Effector memory CD8-positive, alpha-beta T cell (primary cell): ENCODE data around the gene CRLF3.

Source experiments
- ATAC-seq: fragments of 150-1000 bp; cut with Tn5 transposase; replicated peaks from 2 replicates; pipeline ENCODE4 v1.10.0; 2021; ENCODE audit warnings: mild to moderate bottlenecking, moderate library complexity
- DNase-seq, 3 experiments: peaks; one replicate each; pipeline ENCODE4 v3.0.0; 2021
- H3K27ac Mint-ChIP-seq, 2 donors: one replicate each; pipeline ENCODE4 v1.8.0; 2022; ENCODE audit warnings: mild to moderate bottlenecking in 2 of 2, mixed read lengths in 2 of 2, moderate library complexity in 2 of 2
- H3K27me3 Mint-ChIP-seq, 2 donors: one replicate each; pipeline ENCODE4 v1.8.0; 2022; ENCODE audit warnings: mixed read lengths in 2 of 2
- H3K36me3 Mint-ChIP-seq: one replicate; pipeline ENCODE4 v1.8.0; 2022; ENCODE audit warnings: mild to moderate bottlenecking, moderate library complexity, mixed read lengths; ENCODE audit not compliant: insufficient read depth
- H3K4me1 Mint-ChIP-seq, 2 donors: one replicate each; pipeline ENCODE4 v1.8.0; 2022; ENCODE audit warnings: low read depth in 2 of 2, mixed read lengths in 2 of 2
- H3K4me3 Mint-ChIP-seq, 2 donors: one replicate each; pipeline ENCODE4 v1.8.0; 2022; ENCODE audit warnings: mild to moderate bottlenecking in 2 of 2, mixed read lengths in 2 of 2, moderate library complexity in 2 of 2
- H3K9me3 Mint-ChIP-seq, 2 donors: one replicate each; pipeline ENCODE4 v1.8.0; 2022; ENCODE audit warnings: mixed read lengths in 2 of 2
- total RNA-seq, 9 experiments: gene quantifications; one replicate each; lab custom pipeline; 2026; lab: John Stamatoyannopoulos, UW

Gene CRLF3, protein sequence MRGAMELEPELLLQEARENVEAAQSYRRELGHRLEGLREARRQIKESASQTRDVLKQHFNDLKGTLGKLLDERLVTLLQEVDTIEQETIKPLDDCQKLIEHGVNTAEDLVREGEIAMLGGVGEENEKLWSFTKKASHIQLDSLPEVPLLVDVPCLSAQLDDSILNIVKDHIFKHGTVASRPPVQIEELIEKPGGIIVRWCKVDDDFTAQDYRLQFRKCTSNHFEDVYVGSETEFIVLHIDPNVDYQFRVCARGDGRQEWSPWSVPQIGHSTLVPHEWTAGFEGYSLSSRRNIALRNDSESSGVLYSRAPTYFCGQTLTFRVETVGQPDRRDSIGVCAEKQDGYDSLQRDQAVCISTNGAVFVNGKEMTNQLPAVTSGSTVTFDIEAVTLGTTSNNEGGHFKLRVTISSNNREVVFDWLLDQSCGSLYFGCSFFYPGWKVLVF
- 64.5 to 142 (median 95.9) reads per million in 9 experiments for total RNA-seq

GRCh38 chr17:30824356-30825145 is at the start of gene CRLF3:
TSS of gene CRLF3 (minus strand) at chr17:30824692. CDS start at chr17:30824651, 41 bp downstream.
- Mint-ChIP-seq H3K27me3 (no peaks in the 10 kb centered on the region), H3K4me1 (peaks cover 27 to 40% of the 10 kb centered on the region in 2 donors), H3K4me3 (peak within 1 kb of the TSS; percentile 78 to 96), H3K27ac (peak within 1 kb of the TSS; percentile 72 to 90), H3K9me3 (no peaks in the 10 kb centered on the region), H3K36me3 (peaks cover 12% of the 10 kb centered on the region)
- ATAC-seq: peak; percentile 95
- DNase-seq: peak; percentile 82 to 90 (median 84)

DNA sequence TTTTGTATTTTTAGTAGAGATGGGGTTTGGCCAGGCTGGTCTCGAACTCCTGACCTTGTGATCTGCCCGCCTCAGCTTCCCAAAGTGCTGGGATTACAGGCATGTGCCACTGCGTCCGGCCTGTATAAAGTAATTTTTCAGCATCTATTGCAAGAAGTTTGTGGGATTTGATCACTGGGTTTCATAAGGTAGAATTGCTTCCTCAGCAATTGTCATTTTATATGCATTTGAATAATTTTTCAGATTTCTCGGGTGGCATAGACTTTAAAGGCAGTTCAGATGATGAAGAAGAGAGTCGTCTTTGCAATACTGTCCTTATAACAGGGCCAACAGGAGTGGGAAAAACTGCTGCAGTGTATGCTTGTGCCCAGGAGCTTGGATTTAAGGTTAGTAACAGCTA is 44.5 kb upstream of the CRLF3 start:
- H3K36me3 Mint-ChIP-seq: peaks cover 7% of the 10 kb centered on the region
- no peaks in the 10 kb centered on the region for H3K27me3 Mint-ChIP-seq
- no peak for DNase-seq
- no peaks in the 10 kb centered on the region for H3K4me1 Mint-ChIP-seq
- peak overlapping the region in 1 of 2 donors; percentile 38 for H3K27ac Mint-ChIP-seq
- no peaks in the 10 kb centered on the region for H3K9me3 Mint-ChIP-seq
- ATAC-seq: no peak
- no peak overlapping the region for H3K4me3 Mint-ChIP-seq

GRCh38 chr17:30864636-30865035 is 40.1 kb upstream of the CRLF3 start:
- no peak for ATAC-seq
- DNase-seq: no peak
- Mint-ChIP-seq H3K27me3 (no peaks in the 10 kb centered on the region), H3K36me3 (peaks cover 15% of the 10 kb centered on the region), H3K9me3 (no peaks in the 10 kb centered on the region), H3K4me3 (no peak overlapping the region), H3K27ac (no peak overlapping the region), H3K4me1 (no peaks in the 10 kb centered on the region)

DNA sequence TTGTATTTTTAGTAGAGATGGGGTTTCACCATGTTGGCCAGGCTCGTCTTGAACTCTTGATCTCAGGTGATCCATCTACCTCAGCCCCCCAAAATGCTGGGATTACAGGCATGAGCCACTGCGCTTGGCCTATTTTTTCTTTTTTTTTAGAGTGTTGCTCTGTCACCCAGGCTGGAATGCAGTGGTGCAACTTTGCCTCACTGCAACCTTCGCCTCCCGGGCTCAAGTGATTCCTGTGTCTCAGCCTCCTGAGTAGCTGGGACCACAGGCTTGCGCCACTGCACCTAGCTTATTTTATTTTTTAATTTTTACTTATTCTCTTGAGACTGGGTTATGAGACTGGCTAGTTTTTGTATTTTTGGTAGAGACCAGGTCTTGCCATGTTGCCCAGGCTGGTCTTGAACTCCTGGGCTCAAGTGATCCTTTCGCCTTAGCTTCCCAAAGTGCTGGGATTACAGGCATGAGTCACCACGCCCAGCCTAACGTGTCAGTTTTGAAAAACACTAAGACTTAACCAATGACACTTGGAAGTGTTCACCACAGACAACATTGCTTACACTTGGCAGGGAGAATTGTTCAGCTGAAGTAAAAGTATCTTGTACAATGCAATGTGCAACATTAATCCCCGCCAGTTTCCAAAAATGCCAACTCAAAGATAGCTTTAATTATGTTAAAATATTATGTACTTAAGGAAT is 34.2 kb upstream of the CRLF3 start:
- DNase-seq (no peak), ATAC-seq (no peak)
- Mint-ChIP-seq H3K4me3 (no peak overlapping the region), H3K27me3 (no peaks in the 10 kb centered on the region), H3K4me1 (no peaks in the 10 kb centered on the region), H3K27ac (no peak overlapping the region), H3K9me3 (no peaks in the 10 kb centered on the region), H3K36me3 (peaks cover 19% of the 10 kb centered on the region)

DNA sequence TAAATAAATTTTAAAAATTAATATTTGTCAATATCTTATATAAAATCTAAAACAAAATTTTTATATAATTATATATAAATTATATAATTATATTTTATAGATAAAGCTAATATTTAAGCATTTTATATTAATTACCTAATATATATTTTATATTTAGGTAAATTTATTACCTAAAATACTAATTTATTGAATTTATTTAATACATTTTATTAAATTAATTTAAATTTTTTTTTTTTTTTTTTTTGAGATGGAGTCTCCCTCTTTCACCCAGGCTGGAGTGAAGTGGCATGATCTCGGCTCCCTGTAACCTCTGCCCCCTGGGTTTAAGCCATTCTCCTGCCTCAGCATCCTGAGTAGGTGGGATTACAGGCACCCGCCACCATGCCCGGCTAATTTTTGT is 29.7 kb upstream of the CRLF3 start:
- Mint-ChIP-seq H3K4me1 (no peaks in the 10 kb centered on the region), H3K9me3 (no peaks in the 10 kb centered on the region), H3K4me3 (no peak overlapping the region), H3K27ac (no peak overlapping the region), H3K27me3 (no peaks in the 10 kb centered on the region), H3K36me3 (peaks cover 7% of the 10 kb centered on the region)
- DNase-seq: no peak
- no peak for ATAC-seq

GRCh38 chr17:30848021-30848420 is 23.5 kb upstream of the CRLF3 start:
- Mint-ChIP-seq H3K36me3 (peaks cover 4% of the 10 kb centered on the region), H3K4me1 (no peaks in the 10 kb centered on the region), H3K27ac (peak overlapping the region in 1 of 2 donors; percentile 10), H3K9me3 (no peaks in the 10 kb centered on the region), H3K27me3 (no peaks in the 10 kb centered on the region), H3K4me3 (no peak overlapping the region)
- no peak for DNase-seq
- ATAC-seq: no peak

DNA sequence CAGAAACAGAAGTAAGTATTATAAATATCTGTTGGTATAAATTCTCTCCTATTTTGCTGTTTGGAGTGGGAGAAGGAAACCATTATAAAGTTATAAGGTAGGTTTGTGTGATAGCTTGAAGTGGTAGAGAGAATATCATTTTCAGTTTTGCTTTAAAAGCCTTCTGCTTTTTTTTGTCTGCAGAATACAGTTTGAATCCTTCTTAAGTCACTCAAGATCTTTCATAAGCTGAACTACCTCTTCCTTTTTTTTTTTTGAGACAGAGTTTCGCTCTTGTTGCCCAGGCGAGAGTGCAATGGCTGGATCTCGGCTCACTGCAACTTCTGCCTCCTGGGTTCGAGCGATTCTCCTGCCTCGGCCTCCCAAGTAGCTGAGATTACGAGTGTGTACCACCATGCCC is 16.3 kb upstream of the CRLF3 start:
- DNase-seq (no peak), ATAC-seq (no peak)
- Mint-ChIP-seq H3K4me1 (no peaks in the 10 kb centered on the region), H3K4me3 (no peak overlapping the region), H3K27ac (no peak overlapping the region), H3K9me3 (no peaks in the 10 kb centered on the region), H3K27me3 (no peaks in the 10 kb centered on the region), H3K36me3 (no peaks in the 10 kb centered on the region)

DNA sequence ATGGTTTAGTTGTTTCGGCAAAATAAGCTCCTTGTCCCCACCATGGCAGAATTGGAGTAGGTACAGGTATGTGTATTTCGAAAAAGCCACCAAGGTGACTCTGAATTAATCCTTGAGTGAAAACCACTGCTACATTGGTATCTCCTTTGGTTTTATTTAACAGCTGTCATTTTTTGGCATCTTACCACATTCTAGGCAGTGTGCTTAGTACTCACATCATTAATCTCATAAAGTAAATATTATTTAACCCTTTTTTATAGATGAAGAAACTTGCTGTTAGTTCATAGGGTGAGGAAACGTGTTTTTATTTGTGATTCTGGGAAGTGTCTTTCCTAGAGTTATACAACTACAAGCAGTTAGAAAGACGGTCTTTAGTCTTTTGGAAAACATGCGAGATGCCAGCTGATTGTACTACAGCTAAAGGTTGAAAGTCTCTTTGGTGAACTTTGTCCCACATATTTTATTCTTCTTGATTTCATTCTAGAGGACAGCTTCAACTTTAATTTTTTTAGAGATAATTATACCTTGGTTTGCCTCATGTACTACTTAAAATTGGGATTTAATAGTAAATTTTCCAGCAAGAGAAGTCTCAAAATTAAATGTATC is 13.8 kb upstream of the CRLF3 start:
- no peaks in the 10 kb centered on the region for H3K9me3 Mint-ChIP-seq
- ATAC-seq (no peak), DNase-seq (no peak)
- H3K27me3 Mint-ChIP-seq: no peaks in the 10 kb centered on the region
- no peaks in the 10 kb centered on the region for H3K4me1 Mint-ChIP-seq
- no peak overlapping the region for H3K27ac Mint-ChIP-seq
- no peak overlapping the region for H3K4me3 Mint-ChIP-seq
- H3K36me3 Mint-ChIP-seq: no peaks in the 10 kb centered on the region

- no peaks in the 10 kb centered on the region for H3K9me3 Mint-ChIP-seq
- H3K36me3 Mint-ChIP-seq: peaks cover 12% of the 10 kb centered on the region
These were observed 8.1 kb upstream of the CRLF3 start for GRCh38 chr17:30832438-30833124.

DNA sequence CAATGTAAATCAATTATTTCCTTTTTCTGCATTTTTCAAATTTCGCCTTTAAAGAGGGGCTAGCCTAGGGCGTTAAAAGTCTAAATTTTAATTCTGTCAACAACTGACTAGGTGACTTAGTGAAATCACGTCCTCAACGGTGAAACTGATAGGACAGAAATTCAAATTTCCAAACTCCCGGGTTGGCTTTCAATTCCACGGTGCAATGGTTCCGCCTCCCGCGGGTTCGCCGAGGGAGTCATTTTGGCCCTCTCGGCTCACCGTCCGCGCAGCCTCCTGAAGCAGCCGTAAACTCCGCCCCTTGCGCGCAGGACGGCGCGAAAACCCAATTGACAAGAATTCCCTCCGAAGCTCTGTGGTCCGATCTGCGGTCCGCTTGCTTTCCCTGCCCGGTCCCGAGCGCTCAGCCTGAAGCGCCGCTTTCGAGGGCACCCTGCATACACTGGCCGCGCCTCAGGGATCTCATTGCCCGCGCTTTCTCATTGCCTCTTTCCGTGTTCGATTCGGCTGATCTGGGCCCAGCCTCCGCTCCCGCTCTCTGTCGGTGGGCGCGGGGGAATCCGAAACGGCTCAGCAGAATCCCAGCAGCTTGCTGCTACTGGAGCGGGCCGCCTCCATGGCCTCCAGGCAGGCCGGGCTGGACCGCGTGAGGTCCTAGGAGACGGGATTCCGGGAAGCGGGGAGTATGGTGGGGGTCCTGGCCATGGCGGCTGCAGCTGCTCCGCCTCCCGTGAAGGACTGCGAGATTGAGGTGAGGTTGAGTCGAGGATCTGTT is 7.4 kb upstream of the CRLF3 start, which contains the start of gene ATAD5:
TSS of gene ATAD5 (plus strand) at position 304 of the 775 bp plus-strand sequence. CDS start at position 686, 382 bp downstream.
- DNase-seq (peak; percentile 76 to 82 (median 79)), ATAC-seq (peak; percentile 97)
- Mint-ChIP-seq H3K27ac (peak within 1 kb of the TSS; percentile 90), H3K9me3 (no peaks in the 10 kb centered on the region), H3K4me3 (peak within 1 kb of the TSS; percentile 98), H3K4me1 (peaks cover 17 to 26% of the 10 kb centered on the region in 2 donors), H3K27me3 (no peaks in the 10 kb centered on the region), H3K36me3 (peaks cover 12% of the 10 kb centered on the region)

More at GRCh38 chr17:30832438-30833124, 8.1 kb upstream of the CRLF3 start:
- no peak for ATAC-seq
- H3K27ac Mint-ChIP-seq: peak overlapping the region; percentile 90
- DNase-seq: no peak
- H3K4me1 Mint-ChIP-seq: peaks cover 17 to 26% of the 10 kb centered on the region in 2 donors
- H3K27me3 Mint-ChIP-seq: no peaks in the 10 kb centered on the region
- H3K4me3 Mint-ChIP-seq: peak overlapping the region; percentile 98

DNA sequence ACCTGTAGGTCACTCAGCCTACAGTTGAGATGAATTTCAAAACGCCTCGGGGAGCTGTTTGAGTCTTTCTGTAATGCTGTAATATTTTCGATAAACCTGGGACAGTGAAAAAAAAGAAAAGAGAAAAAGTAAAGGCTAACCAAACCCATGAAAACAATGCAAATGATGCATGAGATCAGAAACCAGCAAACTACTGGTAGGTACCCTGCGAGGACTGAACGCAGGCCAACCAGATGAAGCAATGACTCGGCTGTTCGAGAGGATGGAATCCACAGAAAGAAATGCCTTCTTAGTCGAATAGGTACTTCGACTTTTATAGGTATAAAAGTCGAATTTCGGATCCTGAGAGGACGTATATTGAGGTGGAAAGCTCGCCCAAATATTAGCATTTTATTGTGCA is 6.8 kb upstream of the CRLF3 start:
- peaks cover 17 to 26% of the 10 kb centered on the region in 2 donors for H3K4me1 Mint-ChIP-seq
- DNase-seq (no peak), ATAC-seq (no peak)
- peaks cover 12% of the 10 kb centered on the region for H3K36me3 Mint-ChIP-seq
- no peaks in the 10 kb centered on the region for H3K27me3 Mint-ChIP-seq
- peak overlapping the region; percentile 98 for H3K4me3 Mint-ChIP-seq
- no peaks in the 10 kb centered on the region for H3K9me3 Mint-ChIP-seq
- peak overlapping the region; percentile 90 for H3K27ac Mint-ChIP-seq

- no peak for ATAC-seq
- no peaks in the 10 kb centered on the region for H3K9me3 Mint-ChIP-seq
- peaks cover 13% of the 10 kb centered on the region for H3K36me3 Mint-ChIP-seq
- no peak for DNase-seq
- H3K27me3 Mint-ChIP-seq: no peaks in the 10 kb centered on the region
- H3K27ac Mint-ChIP-seq: no peak overlapping the region
- peak overlapping the region in 1 of 2 donors; percentile 35 for H3K4me3 Mint-ChIP-seq
- peaks cover 20 to 32% of the 10 kb centered on the region in 2 donors for H3K4me1 Mint-ChIP-seq
These were observed 4.5 kb upstream of the CRLF3 start for GRCh38 chr17:30829022-30829421.
